ENCODE measurements around the gene EGFL7. TPM values are rescaled to one million over a fixed set of nuclear protein-coding genes. Genes with fewer than 3 reads are reported as not detected.
"Not testable (repeated sequence)": the region's sequence is repeated elsewhere in the genome, so short reads cannot be mapped to it uniquely, and the experiment has no call there.

EGFL7 gene
- polyA plus RNA-seq, 1 of the 3 experiments (the other 2 are of a cell fraction) = 43.0 TPM

DNA sequence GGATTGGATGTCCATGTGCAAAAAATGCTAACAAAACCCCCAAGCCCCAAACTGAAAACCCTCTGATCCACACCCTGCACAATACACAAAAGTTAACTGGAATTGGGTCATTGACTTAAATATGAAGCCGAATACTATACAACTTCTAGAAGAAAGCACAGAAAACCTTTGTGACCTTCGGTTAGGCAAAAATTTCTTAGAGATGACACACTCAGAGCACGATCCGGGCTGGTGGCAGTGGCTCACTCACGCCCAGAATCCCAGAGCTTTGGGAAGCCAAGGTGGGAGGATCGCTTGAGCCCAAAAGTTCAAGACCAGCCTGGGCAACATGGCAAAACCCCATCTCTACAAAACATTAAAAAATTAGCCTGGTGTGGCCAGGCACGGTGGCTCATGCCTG lies 47.8 kb downstream of the EGFL7 start:
- Histone ChIP-seq H4K20me1 (ENCODE audit: insufficient read depth) (no peaks in the 10 kb centered on the region), H3K4me1 (ENCODE audit: control insufficient read depth in 1 of 2, insufficient read depth in 2 of 2, low read depth in 1 of 2, low read length in 1 of 2) (peaks cover 4 to 18% of the 10 kb centered on the region in 2 experiments; a peak in 1 of 4 replicates), H2AFZ (ENCODE audit: low read depth) (no peak overlapping the region), H3K4me2 (no peak overlapping the region), H3F3A (replicated peaks; ENCODE audit: insufficient read depth) (peaks cover 17% of the 10 kb centered on the region), H3K9ac (no peak overlapping the region), H3K4me3 (ENCODE audit: low read depth in 2 of 2, low read length in 1 of 2) (no peak overlapping the region), H3K27me3 (ENCODE audit: insufficient read depth) (no peaks in the 10 kb centered on the region), H3K36me3 (replicated peaks in 1 of 2; ENCODE audit: control insufficient read depth in 1 of 2, insufficient read depth in 2 of 2, low read length in 1 of 2) (no peaks in the 10 kb centered on the region), H3K79me2 (ENCODE audit: insufficient read depth) (no peaks in the 10 kb centered on the region), H3K9me3 (no peaks in the 10 kb centered on the region), H3K9me2 (no peaks in the 10 kb centered on the region), H3K27ac (ENCODE audit: low read depth in 2 of 2, low read length in 1 of 2) (no peak overlapping the region)
- POLR2A ChIA-PET = no interaction called here
- no peak for TF ChIP-seq SIN3A (IDR thresholded peaks at IDR 0.05; ENCODE audit: borderline replicate concordance, low read depth, low read length)
- no peak for TF ChIP-seq REST (IDR thresholded peaks at IDR 0.05; ENCODE audit: low read depth, low read length)
- TF ChIP-seq TCF12 (IDR thresholded peaks at IDR 0.05) = no peak
- no peak for TF ChIP-seq FOXJ3 (CRISPR knock-in tag; IDR thresholded peaks at IDR 0.05)
- TF ChIP-seq IRF3 (IDR thresholded peaks at IDR 0.05; ENCODE audit: low read depth, low read length) = no peak
- TF ChIP-seq MEF2A (IDR thresholded peaks at IDR 0.05; ENCODE audit: borderline replicate concordance, low read depth) = no peak
- TF ChIP-seq ELF1 (IDR thresholded peaks at IDR 0.05) = no peak
- CTCF ChIA-PET = interaction anchor here (1.3 kb wide), 1 partner anchor 24 kb away, joined by 3 read pairs; no protein-coding TSS in a partner anchor
- DNase-seq = no peak
- 75% methylated on average over 6 of the region's 7 CpGs for WGBS (ENCODE audit: low lambda C conversion rate)

GRCh38 chr9:136711219-136711648 lies 48.5 kb downstream of the EGFL7 start:
- H3K4me2 ChIP-seq; H3K4me3 ChIP-seq (ENCODE audit: low read depth in 2 of 2, low read length in 1 of 2); H3K36me3 ChIP-seq (replicated peaks in 1 of 2; ENCODE audit: control insufficient read depth in 1 of 2, insufficient read depth in 2 of 2, low read length in 1 of 2); H3K27ac ChIP-seq (ENCODE audit: low read depth in 2 of 2, low read length in 1 of 2); H3K9me2 ChIP-seq; H3K9ac ChIP-seq; H3K79me2 ChIP-seq (ENCODE audit: insufficient read depth); H3K9me3 ChIP-seq; DNase-seq; H3K27me3 ChIP-seq (ENCODE audit: insufficient read depth); H4K20me1 ChIP-seq (ENCODE audit: insufficient read depth); H2AFZ ChIP-seq (ENCODE audit: low read depth): not testable (repeated sequence)
- POLR2A ChIA-PET = interaction anchor here (1.0 kb wide), 1 partner anchor 17 kb away, joined by 3 read pairs; no protein-coding TSS in a partner anchor
- TF ChIP-seq NFIC (IDR thresholded peaks at IDR 0.05; ENCODE audit: borderline replicate concordance) (peak; percentile 70), TCF12 (IDR thresholded peaks at IDR 0.05) (peak; percentile 22; the same call in 1 of the 2 replicates), FOSL2 (IDR thresholded peaks at IDR 0.05; ENCODE audit: borderline replicate concordance, low read depth) (peak; percentile 80), JUND (IDR thresholded peaks at IDR 0.05) (peak; percentile 66)
- 43% methylated on average over 4 of the region's 4 CpGs for WGBS (ENCODE audit: low lambda C conversion rate)
- peaks cover 4 to 18% of the 10 kb centered on the region in 2 experiments; a peak in 1 of 4 replicates for H3K4me1 ChIP-seq (ENCODE audit: control insufficient read depth in 1 of 2, insufficient read depth in 2 of 2, low read depth in 1 of 2, low read length in 1 of 2)
- peaks cover 17% of the 10 kb centered on the region for H3F3A ChIP-seq (replicated peaks; ENCODE audit: insufficient read depth)
- CTCF ChIA-PET = interaction anchor here (0.9 to 8.4 kb wide), 4 partner anchors 17 to 226 kb away, joined by 3 to 99 read pairs (median 5); no protein-coding TSS in a partner anchor

All from SK-N-SH (cell line).